WI38 (cell line): Measurements from ENCODE around the gene CABLES2.

ENCODE experiments used
- H3K4me3 ChIP-seq: 2 replicates; pipeline ENCODE4 v1.5.1; 2011; ENCODE audit warnings: low read depth, mild to moderate bottlenecking, control low read depth, low read length
- CTCF ChIP-seq: IDR thresholded peaks from 2 replicates; pipeline ENCODE4 v1.5.1; 2012; ENCODE audit warnings: low read depth, mild to moderate bottlenecking, control low read depth, low read length

Gene CABLES2

GRCh38 chr20:62342910-62343309 lies 64.2 kb downstream of the CABLES2 start:
- no peak for TF ChIP-seq CTCF
- no peak overlapping the region for H3K4me3 ChIP-seq

GRCh38 chr20:62339647-62340062 lies 67.4 kb downstream of the CABLES2 start:
- TF ChIP-seq CTCF: no peak
- no peak overlapping the region for H3K4me3 ChIP-seq
